HG03196 (cell line): Measurements from ENCODE around the gene EGFLAM.

Source experiments
- ATAC-seq: cut with Tn5 transposase; IDR thresholded peaks from one replicate; pipeline ENCODE4 v1.9.1; 2021; ENCODE audit not compliant: unreplicated experiment

The EGFLAM gene

DNA sequence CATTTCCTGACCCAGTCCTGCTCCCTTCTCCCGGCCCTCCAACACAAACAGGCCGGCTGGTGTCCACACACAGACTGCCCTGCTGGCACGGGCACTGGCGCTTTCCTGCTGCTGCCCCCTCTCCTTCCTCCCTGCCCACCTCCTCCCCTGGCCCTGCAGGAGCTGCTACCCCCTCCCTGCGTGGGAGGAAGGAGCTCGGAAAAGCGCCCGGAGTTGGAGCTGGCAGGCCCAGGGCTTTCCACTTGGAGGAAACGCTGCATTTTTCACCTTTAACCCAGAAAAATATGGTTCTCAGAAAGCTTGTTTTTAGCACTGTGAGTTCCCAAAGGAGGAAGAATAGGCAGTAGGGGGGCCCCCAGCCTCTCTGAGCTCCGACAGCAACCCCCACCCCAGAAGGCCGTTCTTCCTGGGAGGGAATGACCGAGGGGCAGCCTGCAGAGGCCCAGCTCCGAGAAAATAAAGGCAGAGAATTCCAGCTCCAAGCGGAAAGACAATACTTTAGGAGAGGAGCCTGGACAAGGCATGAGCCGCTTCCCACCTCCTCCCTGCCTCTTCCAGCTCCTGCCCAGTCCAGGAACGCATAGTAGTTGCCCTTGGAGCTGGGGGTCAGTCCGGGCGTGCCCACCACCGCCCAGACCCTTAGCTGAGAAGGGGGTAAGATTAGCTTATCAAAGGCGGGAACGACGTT, 209.1 kb downstream of the EGFLAM start:
- no peak for ATAC-seq

DNA sequence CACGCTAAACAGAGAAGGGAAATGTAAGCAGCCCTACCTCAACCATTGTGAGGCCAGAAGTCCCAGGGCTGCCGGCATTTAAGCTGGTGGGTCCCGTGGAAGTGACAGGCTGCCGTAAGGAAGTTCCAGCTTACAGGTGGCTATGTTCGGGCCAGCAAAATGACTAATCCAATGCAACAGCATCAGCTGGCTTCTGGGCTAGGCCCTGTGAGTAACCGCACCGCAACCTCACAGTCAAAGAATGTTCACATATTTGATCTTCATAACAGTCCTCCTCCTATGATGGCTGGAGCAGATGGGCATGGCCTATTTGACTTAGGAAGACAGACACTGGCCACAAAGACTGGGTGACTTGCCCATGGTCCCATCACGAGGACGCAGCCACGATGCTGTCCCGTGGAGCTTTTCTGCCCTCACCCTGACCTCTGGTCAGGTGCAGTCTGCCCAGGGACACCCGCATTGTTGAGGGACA, 209.9 kb downstream of the EGFLAM start:
- no peak for ATAC-seq

DNA sequence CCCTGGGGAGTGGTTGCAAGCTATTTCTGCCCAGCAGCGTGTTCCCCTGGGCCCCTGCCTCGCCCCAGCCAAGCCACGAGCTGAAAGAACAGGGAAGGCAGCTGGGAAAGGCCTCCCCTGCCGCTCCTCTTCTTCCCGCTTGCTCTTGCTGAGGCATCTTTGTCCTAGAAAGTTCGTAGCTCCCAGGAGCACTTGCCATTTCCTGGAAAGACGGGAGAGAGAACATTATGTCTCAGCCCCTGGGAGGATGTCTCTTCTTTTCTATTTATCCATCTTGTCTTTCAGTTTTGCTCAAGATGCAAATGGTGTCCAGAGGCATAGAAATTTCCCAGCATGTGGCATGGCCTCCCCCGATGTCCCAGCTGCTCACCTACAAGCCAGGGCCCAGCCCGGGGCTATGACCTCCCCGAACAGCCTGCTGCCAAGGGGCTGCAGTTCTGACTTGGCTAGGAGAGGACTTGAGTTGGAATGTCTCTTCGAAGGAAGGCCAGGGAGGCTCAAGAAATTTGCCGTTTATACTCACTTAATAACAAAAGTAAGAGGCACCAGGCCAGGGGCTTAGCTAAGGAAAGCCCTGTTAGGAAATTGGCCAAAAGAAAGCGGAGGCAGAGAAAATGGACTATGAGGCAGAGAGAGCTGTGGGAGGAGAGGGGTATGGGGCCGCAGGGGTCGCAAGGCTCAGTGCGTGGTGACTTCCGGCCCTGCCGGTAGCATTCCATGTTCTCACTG, 210.8 kb downstream of the EGFLAM start:
- no peak for ATAC-seq

DNA sequence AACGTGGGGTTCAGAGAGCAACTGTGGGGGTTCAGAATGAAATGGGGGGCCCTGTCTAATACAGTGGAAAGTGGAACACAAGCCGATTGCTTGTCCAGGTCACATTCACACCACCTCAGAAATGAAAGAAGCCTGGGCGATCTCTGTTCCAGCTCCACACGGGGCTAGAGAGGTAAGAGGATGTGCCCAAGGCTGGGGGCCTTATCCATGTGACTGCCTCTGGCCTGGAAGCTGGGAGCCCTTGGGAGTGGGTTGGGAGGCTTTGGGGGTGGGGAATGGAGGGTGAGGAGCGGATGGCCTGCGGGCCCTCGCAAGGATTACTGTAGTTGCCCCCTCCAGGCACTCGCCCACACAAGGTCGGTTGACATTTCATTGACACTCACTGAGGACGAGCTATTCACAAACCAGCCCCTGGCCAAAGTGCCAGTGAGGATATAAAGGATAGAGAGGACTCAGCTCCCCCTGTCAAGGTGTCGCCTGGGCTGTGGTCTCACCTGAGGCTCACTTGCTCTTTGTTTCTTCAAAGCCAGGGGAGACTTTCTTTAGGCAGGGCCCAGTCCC, 211.4 kb downstream of the EGFLAM start:
- no peak for ATAC-seq

DNA sequence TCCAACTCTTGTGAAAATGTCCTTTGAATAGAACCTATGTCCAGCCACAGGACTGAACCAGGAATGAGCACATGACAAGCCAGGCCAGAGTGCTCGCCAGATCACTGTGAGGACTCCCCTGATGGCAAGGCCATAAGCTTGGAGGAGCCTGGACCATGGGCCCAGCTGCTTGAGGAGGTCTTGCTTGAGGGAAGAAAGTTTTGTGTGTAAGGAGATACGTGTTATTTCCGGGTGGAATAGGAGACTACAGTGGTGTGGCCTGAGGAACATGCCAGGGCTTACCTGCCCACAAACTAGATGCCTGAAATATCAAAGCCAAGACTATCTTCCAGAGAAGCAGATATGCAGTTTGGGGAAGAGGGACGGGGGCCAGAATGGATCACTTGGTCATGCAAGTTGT, 213.3 kb downstream of the EGFLAM start:
- ATAC-seq = no peak

DNA sequence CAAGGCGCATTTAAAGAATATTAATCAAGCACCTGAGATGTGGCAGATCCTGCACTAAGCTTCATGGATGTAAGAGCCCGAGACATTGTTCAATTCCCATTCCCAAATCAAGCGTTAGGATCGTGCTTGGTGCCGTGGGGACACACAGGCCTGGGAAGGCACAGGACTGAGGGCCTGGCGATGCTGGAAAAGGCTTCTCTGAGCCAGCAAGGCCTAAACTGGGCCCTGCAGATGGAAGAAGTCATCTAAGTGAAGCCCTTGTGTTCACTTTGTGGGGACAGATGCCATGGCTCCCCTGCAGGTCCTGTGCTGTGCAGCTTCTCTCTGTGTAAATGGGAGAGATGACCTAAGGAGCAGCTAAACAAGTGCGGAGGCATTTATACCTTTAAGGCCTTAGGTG, 214.2 kb downstream of the EGFLAM start:
- no peak for ATAC-seq

DNA sequence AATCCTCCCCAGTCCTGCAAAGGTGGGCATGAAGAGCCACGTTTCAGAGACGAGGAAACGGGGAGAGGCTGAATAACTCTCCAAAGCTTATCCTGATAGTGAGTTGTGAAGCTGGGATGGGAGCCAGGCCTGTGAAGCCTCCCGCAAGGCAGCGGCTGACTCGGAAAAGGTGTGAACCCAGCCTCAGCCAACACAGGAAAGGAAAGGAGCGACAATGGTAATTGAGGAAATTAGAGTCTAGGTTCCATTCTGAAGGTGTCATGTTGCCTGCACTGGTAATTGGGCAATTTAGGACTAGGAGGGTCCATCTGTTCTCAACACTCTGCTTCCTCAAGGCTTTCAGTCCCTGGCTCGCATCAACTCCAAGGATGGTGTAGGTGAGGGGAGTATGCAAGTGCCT, 214.6 kb downstream of the EGFLAM start:
- no peak for ATAC-seq

DNA sequence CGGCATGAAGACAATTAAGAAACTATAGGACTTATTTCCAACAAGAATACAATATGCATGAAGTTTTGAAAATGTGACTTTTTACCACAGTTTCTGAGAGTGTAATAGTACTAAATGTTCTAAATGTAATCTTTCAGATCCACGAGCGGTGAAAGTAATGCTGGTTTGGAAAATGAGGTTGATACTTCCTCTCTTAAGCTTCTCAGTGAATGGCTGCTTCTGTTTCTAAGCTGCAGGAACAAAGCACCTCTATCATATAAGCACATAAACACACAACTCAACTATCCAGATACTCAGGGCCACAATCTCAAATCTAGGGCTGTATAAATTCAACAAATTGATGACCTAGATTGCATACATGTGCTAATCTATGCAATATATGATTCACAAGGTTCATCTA, 219.8 kb downstream of the EGFLAM start:
- ATAC-seq = no peak

DNA sequence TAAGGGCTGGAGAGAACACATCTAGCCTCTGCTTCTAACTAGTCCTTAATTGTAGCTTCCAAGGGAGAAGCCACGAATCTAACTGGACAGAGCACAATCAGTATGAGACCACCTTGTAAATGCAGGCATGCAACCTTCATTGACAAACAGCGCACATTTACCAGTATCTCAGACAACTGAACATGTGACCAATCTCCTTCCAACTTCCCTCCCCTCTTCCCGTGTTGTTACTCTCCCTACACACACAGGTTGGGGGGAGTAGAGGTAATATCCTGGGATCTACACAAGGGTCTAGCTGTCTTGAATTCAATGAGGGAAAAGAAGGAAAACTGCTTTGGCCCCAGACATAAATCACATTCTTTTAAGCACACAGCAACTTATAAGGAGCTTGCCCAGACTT, 220.5 kb downstream of the EGFLAM start:
- ATAC-seq = no peak

DNA sequence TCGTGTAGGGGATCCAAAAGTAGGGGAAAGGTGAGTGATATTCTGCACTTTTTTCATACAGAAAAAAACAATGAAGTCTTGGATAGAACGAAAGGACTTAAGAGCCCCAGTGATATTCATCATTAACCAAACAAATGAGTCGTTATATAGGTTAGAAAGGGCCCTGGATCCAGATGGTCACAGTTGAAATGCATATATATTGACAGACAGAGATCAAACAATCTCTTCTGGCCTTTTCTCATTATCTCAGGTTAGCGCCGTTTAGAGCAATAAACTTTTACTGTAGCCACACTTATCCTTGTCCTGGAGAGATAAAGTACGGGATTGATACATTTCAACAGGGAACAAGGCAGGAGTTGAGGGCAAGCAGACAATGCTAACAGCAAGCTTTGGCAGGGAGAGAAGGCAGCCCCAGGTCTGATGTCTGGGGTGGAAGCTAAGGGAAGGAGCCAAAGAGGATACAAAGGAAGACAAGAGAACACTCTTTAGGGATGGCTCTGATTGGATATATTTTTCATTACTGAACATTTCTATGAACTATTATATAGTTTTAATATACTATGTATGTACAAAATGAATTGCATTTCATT, 221.1 kb downstream of the EGFLAM start:
- no peak for ATAC-seq

DNA sequence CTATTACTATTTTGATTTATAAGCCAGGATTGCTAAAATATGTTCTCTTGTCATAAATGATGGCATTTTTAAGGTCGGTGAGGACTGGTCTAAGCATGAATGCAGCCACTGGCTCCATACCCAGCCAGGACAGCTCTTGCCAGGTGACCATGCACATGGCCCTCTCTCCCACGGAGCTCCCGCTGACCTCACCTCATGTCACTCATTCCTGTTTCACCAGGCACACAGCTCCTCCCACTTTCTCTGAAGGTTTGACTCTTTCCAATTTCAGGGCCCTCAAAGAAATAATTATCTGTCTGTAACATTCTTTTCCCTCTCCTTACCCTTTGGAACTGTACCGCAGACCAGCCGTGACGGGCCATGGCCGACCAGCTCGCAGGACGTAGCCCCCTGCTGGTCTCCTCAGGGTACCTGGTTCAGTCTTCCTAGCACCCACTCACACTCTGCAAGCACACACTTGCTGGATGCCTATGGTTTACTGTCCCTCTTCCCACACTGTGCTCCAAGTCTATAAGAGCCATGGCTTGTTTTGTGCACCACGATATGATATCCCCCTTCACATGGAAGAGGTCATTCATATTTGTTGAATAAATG, 225.5 kb downstream of the EGFLAM start:
- no peak for ATAC-seq

DNA sequence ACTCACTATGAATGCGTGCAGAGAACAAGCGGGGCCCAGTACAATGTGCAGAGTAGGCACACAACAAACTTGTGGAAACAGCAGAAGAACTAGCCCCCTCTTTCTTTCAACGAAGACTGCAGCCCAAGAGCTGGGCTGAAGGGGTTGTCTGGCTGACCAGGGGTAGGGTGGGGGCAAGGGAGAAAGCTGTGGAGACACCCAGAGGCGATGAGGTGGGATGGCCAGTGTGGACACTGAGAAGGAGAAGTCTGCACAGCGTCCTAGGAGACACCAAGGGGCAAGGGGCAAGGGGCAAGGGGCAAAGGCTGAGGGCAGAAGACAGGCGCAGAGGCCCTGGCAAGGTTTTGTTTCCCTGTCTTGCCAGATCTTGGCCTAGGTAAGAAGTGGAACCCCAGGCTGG, 235.8 kb downstream of the EGFLAM start:
- no peak for ATAC-seq

DNA sequence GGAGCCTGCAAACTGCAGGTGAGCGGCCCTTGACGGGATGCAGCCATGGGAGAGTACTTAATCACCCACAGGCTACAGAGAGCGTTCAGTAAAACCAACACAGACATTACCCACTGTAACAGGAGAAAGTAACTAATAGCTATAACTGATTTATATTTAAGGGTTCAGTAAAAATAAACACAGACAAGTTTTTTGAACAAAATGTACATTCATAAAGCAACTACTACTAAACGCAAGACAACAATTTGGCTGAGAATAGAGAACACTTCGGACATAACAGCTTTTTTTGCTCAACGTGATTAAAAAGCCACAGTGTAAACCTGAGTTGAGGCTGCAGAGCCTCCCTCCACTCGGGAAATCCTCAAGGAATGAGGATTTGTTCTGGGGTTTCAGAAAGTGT, 236.4 kb downstream of the EGFLAM start:
- no peak for ATAC-seq

DNA sequence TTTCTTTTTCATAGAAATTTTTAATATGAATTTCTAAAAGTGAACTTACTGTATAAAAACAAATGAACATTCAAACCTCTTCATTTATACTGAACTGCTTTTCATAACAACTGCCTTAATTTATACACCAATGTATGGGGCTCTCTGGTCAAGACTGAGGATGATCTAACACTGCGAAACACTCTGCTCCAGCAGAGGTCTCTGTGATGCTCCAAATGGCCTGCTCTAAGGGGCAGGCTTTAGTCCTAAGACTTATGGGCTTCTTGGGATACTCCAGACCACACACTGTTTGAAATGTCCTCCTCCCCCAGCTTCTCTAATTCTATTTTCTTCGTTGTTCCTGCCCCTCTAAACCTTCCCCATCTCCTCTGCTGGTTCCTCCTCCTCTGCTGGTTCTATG, 239.6 kb downstream of the EGFLAM start:
- no peak for ATAC-seq

DNA sequence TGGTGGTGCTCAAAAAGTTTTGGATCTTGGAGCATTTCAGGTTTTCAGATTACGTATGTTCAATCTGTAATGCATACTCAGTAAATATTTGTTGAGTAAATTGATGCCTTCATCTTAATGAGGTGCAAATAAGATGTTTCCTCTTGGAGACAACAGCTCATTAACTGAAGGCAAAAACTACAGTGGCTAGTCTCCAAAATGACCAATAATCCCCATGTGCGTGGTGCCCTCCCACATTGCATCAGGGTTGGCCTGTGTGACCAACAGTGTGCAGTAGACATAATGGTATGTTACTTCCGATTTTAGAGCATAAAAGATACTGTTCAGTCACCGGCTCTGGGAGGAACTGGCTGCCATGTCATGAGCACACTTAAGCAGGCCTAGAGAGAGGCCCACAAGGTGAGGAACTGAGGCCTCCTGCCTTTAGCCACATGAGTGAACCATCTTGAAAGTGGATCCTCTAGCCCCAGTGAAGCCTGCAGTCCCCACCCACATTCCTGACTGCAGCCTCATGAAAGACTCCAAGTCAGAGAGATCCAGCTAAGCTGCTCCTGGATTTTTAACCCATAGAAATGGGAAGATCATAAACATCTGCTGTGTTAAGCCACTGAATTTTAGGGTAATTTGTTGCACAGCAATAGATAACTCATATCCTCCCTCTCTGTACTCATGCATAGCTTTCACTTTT, 242.4 kb downstream of the EGFLAM start:
- ATAC-seq = no peak

DNA sequence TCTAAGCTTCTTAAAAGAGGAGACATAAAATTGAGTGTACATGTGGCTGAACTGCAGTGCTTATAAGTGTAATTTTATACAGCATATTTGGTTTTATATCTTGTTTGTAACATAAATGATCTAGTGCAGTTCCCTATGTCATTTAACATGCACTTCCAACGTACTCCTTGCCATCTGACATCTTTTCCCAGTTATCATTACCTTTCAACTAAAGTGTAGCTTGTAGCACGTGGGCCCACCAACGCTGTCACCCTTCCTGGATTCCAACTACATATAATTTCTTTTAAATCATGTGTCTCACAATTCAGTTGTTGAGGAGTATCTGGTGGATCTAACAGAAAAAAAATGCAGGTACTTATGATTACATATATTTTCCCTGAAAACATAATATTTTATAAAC, 247.9 kb downstream of the EGFLAM start:
- ATAC-seq = no peak

DNA sequence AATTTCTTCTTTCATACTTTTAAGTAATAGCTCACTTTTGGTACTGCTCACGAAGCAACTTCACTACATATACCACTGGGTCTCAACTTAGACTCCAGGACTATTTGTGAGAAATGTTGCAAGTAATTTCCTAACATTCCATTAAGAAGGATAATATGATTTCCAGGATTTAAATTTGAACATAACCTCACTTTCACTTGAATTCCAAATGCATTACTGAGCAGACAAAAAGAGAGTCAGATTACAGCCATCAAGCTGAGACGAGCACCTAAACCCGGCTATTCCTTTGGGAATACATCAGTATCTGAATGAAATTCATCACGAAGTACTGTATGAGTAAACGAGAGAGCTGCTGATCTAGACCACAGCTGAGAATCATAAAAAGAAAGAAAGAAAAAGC, 250.8 kb downstream of the EGFLAM start:
- ATAC-seq = no peak
